DOHH2 (cell line): ENCODE results near the gene EN2.

Experiments used
- EZH2phosphoT487 ChIP-seq: fragments of 200-600 bp; sonication (generic); IDR thresholded peaks from 2 replicates; pipeline ENCODE4 v1.6.1; 2017; ENCODE audit warnings: borderline replicate concordance, mild to moderate bottlenecking, antibody characterized with exemption, low read length, moderate library complexity, mixed read lengths
- TF ChIP-seq, protein P1 (sequence below): fragments of 200-600 bp; sonication (generic); IDR thresholded peaks from one replicate; pipeline ENCODE4 v1.5.1; 2014; ENCODE audit warnings: antibody characterized with exemption, mild to moderate bottlenecking, low read depth, low read length; ENCODE audit not compliant: poor library complexity, severe bottlenecking

DNA sequence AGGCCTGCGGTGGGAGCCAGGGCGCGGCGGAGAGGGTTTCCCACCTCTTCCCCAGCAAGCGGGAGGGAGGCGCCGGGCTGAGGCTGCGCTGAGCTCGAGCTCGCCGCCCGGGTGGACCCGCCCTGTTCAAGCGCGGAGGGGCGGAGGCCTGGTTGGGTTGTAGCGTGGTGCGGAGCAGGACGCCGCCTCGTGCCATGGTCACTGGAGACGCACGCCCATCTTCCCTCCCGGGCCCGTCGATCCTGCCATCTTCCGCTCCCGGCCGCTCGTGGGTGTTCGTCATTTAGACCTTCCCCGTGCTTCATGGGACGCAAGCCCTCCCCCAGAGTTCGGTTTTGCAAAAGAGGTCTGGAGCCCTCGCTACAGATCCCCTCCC lies 9.3 kb upstream of the EN2 start:
- TF ChIP-seq, protein P1, sequence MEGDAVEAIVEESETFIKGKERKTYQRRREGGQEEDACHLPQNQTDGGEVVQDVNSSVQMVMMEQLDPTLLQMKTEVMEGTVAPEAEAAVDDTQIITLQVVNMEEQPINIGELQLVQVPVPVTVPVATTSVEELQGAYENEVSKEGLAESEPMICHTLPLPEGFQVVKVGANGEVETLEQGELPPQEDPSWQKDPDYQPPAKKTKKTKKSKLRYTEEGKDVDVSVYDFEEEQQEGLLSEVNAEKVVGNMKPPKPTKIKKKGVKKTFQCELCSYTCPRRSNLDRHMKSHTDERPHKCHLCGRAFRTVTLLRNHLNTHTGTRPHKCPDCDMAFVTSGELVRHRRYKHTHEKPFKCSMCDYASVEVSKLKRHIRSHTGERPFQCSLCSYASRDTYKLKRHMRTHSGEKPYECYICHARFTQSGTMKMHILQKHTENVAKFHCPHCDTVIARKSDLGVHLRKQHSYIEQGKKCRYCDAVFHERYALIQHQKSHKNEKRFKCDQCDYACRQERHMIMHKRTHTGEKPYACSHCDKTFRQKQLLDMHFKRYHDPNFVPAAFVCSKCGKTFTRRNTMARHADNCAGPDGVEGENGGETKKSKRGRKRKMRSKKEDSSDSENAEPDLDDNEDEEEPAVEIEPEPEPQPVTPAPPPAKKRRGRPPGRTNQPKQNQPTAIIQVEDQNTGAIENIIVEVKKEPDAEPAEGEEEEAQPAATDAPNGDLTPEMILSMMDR: no peak
- TF ChIP-seq EZH2phosphoT487: no peak
